Measurements from ENCODE around the gene BCAM.
"Not testable (repeated sequence)": the region's sequence is repeated elsewhere in the genome, so short reads cannot be mapped to it uniquely, and the experiment has no call there.

The BCAM gene

DNA sequence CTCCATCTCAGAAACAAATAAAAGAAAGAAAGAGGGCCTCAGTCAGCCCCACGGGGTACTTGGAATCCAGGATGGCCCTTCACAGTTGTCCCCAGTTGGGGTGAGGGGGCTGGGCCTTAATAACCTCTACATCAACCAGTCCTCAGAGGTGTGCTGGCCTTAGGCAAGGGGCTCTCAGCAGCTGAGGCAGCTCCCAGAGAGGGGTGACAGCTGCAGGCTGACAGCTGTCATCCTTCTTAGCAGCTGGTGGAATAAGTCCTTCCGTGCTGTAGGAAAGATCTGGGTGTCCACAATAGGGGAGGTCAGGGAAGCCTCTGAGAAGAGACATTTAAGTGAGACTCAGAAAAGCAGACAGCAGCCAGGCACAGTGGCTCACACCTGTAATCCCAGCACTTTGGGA, 7.4 kb downstream of the BCAM start:
- no peak for DNase-seq (ENCODE audit: low spot score)

DNA sequence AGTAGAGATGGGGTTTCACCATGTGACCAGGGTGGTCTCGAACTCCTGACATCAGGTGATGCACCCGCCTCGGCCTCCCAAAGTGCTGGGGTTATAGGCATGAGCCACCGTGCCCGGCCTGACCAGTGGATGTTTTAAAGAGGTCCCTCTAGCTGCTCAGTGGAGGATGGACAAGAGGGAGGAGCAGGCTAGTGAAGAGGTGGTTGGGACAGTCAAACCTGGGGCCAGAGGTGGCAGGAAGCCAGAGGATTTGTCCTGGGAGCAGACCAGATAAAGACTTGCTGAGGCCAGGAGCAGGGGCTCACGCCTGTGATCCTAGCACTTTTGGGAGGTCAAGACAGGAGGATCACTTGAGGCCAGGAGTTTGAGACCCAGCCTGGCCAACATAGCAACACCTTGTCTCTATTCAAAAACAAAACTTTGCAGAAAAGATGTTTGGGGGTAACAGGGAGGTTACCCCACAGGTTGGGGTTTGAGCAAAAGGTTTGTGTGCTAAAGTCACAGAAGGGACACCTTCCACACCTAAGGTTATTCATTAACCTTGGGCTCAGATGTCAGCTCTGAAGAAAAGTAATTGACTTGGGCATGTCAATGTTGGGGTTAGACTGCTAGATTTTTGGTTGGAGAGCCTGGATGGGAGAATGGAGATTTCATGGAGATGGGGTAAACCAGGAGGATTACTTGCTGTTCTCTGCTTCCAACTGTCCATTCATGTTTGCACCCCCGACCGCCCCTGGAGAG, 9.0 kb downstream of the BCAM start:
- peak; percentile 78 for DNase-seq (ENCODE audit: low spot score)

GRCh38 chr19:44818466-44819031, 9.6 kb downstream of the BCAM start:
- DNase-seq (ENCODE audit: low spot score) = no peak

- DNase-seq (ENCODE audit: low spot score) = no peak
Observed at GRCh38 chr19:44819246-44819832, 10.4 kb downstream of the BCAM start.

DNA sequence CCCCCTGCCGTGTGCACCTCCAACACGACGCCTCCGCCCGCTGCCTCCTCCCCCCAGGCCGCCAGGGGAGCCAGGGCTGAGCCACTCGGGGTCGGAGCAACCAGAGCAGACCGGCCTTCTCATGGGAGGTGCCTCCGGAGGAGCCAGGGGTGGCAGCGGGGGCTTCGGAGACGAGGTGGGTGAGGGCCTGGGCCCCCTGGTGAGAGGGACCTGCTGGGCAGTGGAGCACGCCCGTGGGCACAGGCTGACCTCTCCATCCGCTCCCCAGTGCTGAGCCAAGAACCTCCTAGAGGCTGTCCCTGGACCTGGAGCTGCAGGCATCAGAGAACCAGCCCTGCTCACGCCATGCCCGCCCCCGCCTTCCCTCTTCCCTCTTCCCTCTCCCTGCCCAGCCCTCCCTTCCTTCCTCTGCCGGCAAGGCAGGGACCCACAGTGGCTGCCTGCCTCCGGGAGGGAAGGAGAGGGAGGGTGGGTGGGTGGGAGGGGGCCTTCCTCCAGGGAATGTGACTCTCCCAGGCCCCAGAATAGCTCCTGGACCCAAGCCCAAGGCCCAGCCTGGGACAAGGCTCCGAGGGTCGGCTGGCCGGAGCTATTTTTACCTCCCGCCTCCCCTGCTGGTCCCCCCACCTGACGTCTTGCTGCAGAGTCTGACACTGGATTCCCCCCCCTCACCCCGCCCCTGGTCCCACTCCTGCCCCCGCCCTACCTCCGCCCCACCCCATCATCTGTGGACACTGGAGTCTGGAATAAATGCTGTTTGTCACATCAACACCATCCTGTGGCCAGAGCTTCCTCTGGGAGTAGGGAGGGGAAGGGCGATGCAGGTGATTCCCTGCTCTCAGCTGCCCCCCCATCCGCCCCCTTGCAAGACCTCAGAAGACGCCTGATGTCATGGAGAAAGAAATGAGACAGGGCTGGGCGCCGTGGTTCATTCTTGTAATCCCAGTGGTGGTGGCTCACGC, 12.0 kb downstream of the BCAM start:
- no peak for DNase-seq (ENCODE audit: low spot score)

DNA sequence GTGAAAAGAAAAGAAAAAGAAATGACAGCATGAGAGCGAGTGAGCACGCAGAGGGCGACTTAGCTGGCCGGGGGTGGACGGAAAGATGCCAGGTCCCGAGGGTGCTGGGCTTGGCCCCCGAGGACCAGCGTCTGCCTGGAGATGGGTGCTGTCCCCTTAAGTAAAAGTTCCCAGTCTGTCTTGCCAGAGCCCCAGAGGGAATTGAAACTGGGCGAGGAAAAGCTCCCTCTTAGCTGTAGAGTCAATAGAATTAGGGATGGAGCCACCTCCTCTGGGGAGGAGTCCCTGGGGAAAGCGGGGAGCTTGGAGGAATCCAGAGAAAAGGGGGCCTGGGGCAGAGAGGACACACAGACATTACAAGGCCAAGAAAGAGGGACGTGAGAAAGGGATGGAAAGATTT, 13.3 kb downstream of the BCAM start:
- DNase-seq (ENCODE audit: low spot score) = no peak

GRCh38 chr19:44822670-44823372, 13.9 kb downstream of the BCAM start:
- DNase-seq (ENCODE audit: low spot score) = peak; percentile 77

GRCh38 chr19:44823373-44823698, 14.4 kb downstream of the BCAM start:
- no peak for DNase-seq (ENCODE audit: low spot score)

GRCh38 chr19:44824761-44825160, 15.9 kb downstream of the BCAM start:
- no peak for DNase-seq (ENCODE audit: low spot score)

- not testable (repeated sequence) for DNase-seq (ENCODE audit: low spot score)
Observed at GRCh38 chr19:44832875-44833274, 24.0 kb downstream of the BCAM start.

DNA sequence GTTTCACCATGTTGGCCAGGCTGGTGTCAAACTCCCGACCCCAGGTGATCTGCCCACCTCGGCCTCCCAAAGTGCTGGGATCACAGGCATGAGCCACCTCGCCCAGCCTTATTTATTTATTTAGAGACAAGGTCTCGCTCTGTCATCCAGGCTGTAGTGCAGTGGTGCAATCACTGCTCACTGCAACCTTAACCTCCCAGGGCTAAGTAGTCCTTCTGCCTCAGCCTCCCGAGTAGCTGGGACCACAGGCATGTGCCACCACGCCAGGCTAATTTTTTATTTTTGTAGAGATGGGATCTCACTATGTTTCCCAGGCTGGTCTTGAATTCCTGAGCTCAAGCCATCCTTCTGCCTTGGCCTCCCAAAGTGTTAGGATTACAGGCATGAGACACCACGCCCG, 25.5 kb downstream of the BCAM start:
- DNase-seq (ENCODE audit: low spot score) = not testable (repeated sequence)

- DNase-seq (ENCODE audit: low spot score) = no peak
Observed at GRCh38 chr19:44839276-44839675, 30.4 kb downstream of the BCAM start.

DNA sequence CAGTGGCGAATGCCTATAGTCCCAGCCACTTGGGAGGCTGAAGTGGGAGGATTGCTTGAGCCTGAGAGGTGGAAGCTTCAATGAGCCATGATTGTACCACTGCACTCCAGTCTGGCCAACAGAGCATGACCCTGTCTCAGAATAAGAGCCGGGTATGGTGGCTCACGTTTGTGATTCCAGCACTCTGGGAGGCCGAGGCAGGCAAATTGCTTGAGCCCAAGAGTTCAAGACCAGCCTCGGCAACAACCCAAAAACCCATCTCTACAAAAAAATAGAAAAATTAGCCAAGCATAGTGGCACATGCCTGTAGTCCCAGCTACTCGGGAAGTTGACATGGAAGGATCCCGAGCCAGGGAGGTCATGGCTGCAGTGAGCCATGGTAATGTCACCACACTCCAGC, 31.9 kb downstream of the BCAM start:
- DNase-seq (ENCODE audit: low spot score) = no peak

- DNase-seq (ENCODE audit: low spot score) = no peak
Observed at GRCh38 chr19:44841231-44841630, 32.3 kb downstream of the BCAM start.

DNA sequence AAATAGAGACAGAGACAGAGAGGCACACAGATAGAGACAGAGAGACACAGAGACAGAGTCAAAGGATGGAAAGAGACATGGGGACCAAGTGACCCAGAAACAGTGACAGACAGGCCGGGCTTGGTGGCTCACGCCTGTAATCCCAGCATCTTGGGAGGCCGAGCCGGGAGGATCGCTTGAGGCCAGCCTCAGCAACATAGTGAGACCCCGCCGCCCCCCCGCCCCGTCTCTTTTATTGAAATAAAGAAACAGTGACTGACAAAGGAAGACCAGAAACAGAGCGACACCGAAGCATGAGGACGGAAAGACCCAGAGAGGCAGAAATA, 36.3 kb downstream of the BCAM start:
- DNase-seq (ENCODE audit: low spot score) = no peak

GRCh38 chr19:44845612-44846454, 36.9 kb downstream of the BCAM start, which contains the start of gene NECTIN2:
Gene NECTIN2, plus strand, starts transcription at chr19:44846297. Its CDS starts 229 bp downstream, at chr19:44846526.
- peak; percentile 97 for DNase-seq (ENCODE audit: low spot score)

DNA sequence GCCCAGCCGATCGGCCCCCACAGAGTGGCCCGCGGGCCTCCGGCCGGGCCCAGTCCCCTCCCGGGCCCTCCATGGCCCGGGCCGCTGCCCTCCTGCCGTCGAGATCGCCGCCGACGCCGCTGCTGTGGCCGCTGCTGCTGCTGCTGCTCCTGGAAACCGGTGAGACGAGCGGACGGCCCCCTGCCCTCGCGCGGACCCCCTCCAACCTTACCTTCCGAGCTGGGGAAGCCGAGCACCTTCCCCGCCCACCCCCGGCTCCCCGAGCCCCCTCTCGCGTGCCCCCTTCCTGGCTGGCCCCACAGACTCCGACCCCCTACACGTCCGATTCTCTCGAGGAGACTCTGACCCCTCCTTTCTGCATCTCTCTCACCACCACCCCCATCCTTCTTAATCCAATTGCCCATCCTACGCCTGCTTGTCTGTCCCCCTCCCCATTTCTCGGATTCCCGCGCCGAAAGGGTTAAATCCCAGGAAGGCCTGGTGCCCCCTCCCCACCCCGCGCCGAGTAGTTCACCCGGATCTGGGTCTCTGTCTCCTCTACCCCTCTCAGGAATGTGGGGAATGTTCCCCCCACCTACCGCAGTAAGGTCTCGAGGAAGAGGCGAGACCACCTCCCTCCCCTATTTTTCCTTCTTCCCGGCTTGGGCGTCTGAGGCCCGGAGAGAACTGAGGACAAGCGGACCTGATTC, 37.7 kb downstream of the BCAM start:
- DNase-seq (ENCODE audit: low spot score) = no peak

GRCh38 chr19:44847144-44848035, 38.5 kb downstream of the BCAM start:
- DNase-seq (ENCODE audit: low spot score) = peak; percentile 56

GRCh38 chr19:44848036-44848811, 39.3 kb downstream of the BCAM start:
- DNase-seq (ENCODE audit: low spot score) = no peak
